PC-9 (cell line): Measurements from ENCODE around the gene TANK. TPM values are rescaled to one million over a fixed set of nuclear protein-coding genes. Genes with fewer than 3 reads are reported as not detected.

Experiments used
- BruUV-seq: library from RNA; stranded (reverse); fragments of 400-500 nt; replicated peaks from 2 replicates; lab custom pipeline; 2021; lab: Mats Ljungman, UMichigan
- CTCF ChIA-PET: fragments of 300-600 bp; sonication (Branson Sonifier 250); formaldehyde crosslinking; loops from one replicate; lab custom pipeline; 2022; ENCODE audit warnings: antibody characterized with exemption; lab: Charles Lee
- POLR2A ChIA-PET: fragments of 300-600 bp; sonication (Branson Sonifier 250); formaldehyde crosslinking; loops from one replicate; lab custom pipeline; 2022; ENCODE audit warnings: antibody characterized with exemption; ENCODE audit not compliant: unreplicated experiment; lab: Charles Lee
- DNase-seq, 2 experiments: peaks; one replicate each; pipeline versions ENCODE4 v3.0.0 to v3.0.0-alpha.2; 2015 to 2022; ENCODE audit warnings: mixed read lengths in 1 of 2
- H2AFZ ChIP-seq: fragments of 200-600 bp; sonication (generic); 2 replicates; pipeline ENCODE4 v1.8.1; 2017; ENCODE audit warnings: antibody characterized with exemption
- H3F3A ChIP-seq: fragments of 200-600 bp; sonication (generic); 2 replicates; pipeline ENCODE4 v1.8.1; 2017; ENCODE audit warnings: antibody characterized with exemption, mild to moderate bottlenecking, low read depth; ENCODE audit not compliant: insufficient read depth
- H3K27ac ChIP-seq: fragments of 200-600 bp; sonication (generic); 2 replicates; pipeline ENCODE4 v1.6.1; 2016; ENCODE audit warnings: mixed run types
- H3K27me3 ChIP-seq: fragments of 200-600 bp; sonication (generic); 2 replicates; pipeline ENCODE4 v1.6.1; 2016; ENCODE audit warnings: low read depth, mixed run types; ENCODE audit not compliant: insufficient read depth
- H3K36me3 ChIP-seq: fragments of 200-600 bp; sonication (generic); 2 replicates; pipeline ENCODE4 v1.6.1; 2016; ENCODE audit warnings: low read depth, mixed run types
- H3K4me1 ChIP-seq: fragments of 200-600 bp; sonication (generic); replicated peaks from 2 replicates; pipeline ENCODE4 v1.6.1; 2016; ENCODE audit warnings: mixed run types; ENCODE audit not compliant: insufficient read depth
- H3K4me2 ChIP-seq: fragments of 200-600 bp; sonication (generic); 2 replicates; pipeline ENCODE4 v1.6.1; 2017; ENCODE audit warnings: mixed run types
- H3K4me3 ChIP-seq: fragments of 200-600 bp; sonication (generic); 2 replicates; pipeline ENCODE4 v1.6.1; 2016; ENCODE audit warnings: mixed run types
- H3K79me2 ChIP-seq: fragments of 200-600 bp; sonication (generic); 2 replicates; pipeline ENCODE4 v1.6.1; 2017; ENCODE audit warnings: low read depth, mixed run types
- H3K9me2 ChIP-seq: fragments of 200-600 bp; sonication (generic); 2 replicates; pipeline ENCODE4 v1.8.1; 2017; ENCODE audit warnings: mild to moderate bottlenecking; ENCODE audit not compliant: insufficient read depth
- H3K9me3 ChIP-seq: fragments of 200-600 bp; sonication (generic); 2 replicates; pipeline ENCODE4 v1.8.1; 2016; ENCODE audit warnings: low read depth; ENCODE audit not compliant: insufficient read depth
- H4K20me1 ChIP-seq: fragments of 200-600 bp; sonication (generic); 2 replicates; pipeline ENCODE4 v1.8.1; 2017; ENCODE audit not compliant: insufficient read depth
- EZH2 ChIP-seq: fragments of 200-600 bp; sonication (generic); IDR thresholded peaks from 2 replicates; pipeline ENCODE4 v1.8.0; 2017; ENCODE audit warnings: antibody characterized with exemption, low read depth
- intact Hi-C: fragments of 100-400 bp; cut with micrococcal nuclease; formaldehyde crosslinking; loops from one replicate; pipeline ENCODE4 v1.10.0; 2022; ENCODE audit not compliant: unreplicated experiment
- total RNA-seq: library from RNA; stranded (reverse); gene quantifications from 2 replicates; pipeline ENCODE4 v1.2.3, GENCODE V29; 2021
- TF ChIP-seq, protein P1 (sequence below): fragments of 200-600 bp; sonication (generic); conservative IDR thresholded peaks from 2 replicates; pipeline ENCODE4 v1.6.1; 2017; ENCODE audit warnings: mixed run types, antibody characterized with exemption, mild to moderate bottlenecking, moderate library complexity

Gene TANK
- total RNA-seq, 1 experiment from 2014 or later = 46.1 TPM

DNA sequence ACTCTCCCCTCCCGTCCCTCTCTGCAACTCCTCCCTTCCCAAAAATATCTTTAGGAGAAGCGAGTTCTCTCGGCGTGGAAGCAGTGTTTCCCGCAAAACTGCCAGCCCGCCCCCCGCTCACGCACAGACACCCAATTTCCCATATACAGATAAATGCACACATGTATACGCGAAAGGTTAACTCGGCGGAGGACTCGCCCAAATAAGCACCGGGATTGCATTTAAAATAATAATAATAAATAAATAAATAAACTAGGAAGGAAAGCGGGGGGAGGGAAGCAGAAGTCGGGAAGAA lies 78.0 kb downstream of the TANK start:
- Histone ChIP-seq H3K9me3 (no peaks in the 10 kb centered on the region), H3K36me3 (no peaks in the 10 kb centered on the region), H4K20me1 (no peaks in the 10 kb centered on the region), H3K4me2 (no peak overlapping the region), H3K79me2 (0 out of 2 replicates have a peak, but pooled peaks cover under 1% of the 10 kb centered on the region), H3K27me3 (no peaks in the 10 kb centered on the region), H3F3A (no peaks in the 10 kb centered on the region), H3K4me1 (0 out of 2 replicates have a peak, but pooled peaks cover 1% of the 10 kb centered on the region), H3K4me3 (no peak overlapping the region), H3K9me2 (no peaks in the 10 kb centered on the region), H2AFZ (no peak overlapping the region), H3K27ac (no peak overlapping the region)
- CTCF ChIA-PET = no interaction called here
- no TSS peak for BruUV-seq
- no peak for TF ChIP-seq EZH2
- TF ChIP-seq, protein P1, sequence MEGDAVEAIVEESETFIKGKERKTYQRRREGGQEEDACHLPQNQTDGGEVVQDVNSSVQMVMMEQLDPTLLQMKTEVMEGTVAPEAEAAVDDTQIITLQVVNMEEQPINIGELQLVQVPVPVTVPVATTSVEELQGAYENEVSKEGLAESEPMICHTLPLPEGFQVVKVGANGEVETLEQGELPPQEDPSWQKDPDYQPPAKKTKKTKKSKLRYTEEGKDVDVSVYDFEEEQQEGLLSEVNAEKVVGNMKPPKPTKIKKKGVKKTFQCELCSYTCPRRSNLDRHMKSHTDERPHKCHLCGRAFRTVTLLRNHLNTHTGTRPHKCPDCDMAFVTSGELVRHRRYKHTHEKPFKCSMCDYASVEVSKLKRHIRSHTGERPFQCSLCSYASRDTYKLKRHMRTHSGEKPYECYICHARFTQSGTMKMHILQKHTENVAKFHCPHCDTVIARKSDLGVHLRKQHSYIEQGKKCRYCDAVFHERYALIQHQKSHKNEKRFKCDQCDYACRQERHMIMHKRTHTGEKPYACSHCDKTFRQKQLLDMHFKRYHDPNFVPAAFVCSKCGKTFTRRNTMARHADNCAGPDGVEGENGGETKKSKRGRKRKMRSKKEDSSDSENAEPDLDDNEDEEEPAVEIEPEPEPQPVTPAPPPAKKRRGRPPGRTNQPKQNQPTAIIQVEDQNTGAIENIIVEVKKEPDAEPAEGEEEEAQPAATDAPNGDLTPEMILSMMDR = no peak
- intact Hi-C loops = no loop called here
- POLR2A ChIA-PET = no interaction called here
- DNase-seq = no peak

DNA sequence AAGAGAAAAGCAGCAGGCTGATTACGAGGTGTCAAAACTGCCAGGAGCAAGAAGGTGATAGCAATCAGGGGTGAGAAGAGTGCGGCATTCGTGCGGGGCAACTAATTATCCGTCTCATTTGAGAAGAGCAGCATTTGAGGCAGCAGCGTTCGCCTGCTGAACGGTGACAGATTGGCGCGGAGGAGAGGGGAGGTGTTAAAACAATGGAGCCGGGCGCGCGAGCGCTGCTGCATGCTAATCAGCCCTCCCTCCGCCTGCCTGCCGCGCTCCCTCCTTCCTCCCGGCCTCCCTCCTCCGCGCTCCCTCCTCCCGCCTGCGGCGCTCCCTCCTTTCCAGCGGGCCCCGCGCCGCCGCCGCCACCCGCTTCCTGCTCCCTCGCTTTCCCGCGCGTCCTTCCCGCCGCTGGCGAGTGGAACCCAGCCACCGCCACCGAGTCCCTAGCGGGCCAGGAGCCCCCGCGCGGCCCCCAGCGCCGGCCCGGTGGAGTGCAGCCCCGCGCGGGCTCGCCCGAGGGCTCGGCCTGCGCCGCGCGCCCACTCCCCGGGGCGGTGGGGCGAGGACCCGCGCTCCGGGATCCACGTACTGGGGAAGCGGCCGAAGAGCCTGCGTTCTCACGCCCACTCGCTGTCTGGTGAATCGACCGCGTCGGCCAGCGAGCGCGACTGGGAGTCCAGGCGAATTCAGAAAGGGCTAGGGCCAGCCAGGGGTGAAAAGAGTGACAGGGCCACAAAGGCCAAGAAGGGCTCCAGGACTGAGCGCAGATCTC lies 78.5 kb downstream of the TANK start:
- TF ChIP-seq EZH2 = no peak
- TF ChIP-seq, protein P1 = no peak
- Histone ChIP-seq H3K4me1 (0 out of 2 replicates have a peak, but pooled peaks cover 6% of the 10 kb centered on the region), H3K4me2 (no peak overlapping the region), H3K27ac (no peak overlapping the region), H3K9me3 (no peaks in the 10 kb centered on the region), H3K9me2 (no peaks in the 10 kb centered on the region), H3K27me3 (no peaks in the 10 kb centered on the region), H3F3A (no peaks in the 10 kb centered on the region), H3K79me2 (peaks cover 5% of the 10 kb centered on the region; the same call in 1 of the 2 replicates), H3K36me3 (no peaks in the 10 kb centered on the region), H3K4me3 (no peak overlapping the region), H2AFZ (no peak overlapping the region), H4K20me1 (no peaks in the 10 kb centered on the region)
- no peak for DNase-seq
- ChIA-PET POLR2A (no interaction called here), CTCF (no interaction called here)
- BruUV-seq = no TSS peak
- intact Hi-C loops = no loop called here

DNA sequence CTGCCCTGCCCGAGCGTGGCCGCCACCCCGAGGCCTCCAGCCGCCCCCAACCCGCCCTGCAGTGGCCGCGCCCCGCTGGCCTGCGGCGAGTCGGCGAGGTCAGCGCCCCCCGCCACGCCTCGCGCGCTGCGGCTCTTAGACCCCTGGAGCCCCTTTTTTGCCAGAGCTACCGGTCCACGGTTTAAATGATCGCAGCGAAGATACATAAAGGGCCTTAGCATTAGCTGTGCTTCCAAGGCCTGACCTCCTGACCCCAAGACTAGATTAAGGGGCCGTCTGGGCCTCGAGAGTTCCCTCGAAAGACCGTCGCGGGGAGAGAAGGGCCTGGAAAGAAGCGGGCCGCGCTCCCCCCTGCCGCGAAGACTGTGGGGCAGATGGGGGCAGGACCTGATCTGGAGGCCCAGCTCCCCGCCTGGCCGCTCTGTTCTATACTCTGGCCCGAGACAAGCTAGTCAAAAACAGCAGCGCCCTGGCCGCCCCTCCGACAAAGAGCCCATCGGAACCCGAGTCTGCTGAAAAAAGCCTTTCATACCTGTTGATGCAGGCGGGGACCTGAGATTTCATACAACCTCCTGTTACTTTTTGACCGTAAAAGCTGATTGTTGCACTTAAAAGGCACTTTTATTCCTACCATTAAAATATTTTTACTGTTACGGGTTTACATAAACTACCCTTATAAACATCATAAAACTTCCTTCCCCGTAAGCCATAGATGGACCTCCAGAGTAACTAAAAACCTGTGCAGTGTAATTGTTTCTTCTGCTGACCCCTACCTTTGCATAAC lies 79.3 kb downstream of the TANK start:
- H3F3A ChIP-seq = no peaks in the 10 kb centered on the region
- no peak overlapping the region for H3K4me2 ChIP-seq
- BruUV-seq = no TSS peak
- TF ChIP-seq EZH2 = no peak
- TF ChIP-seq, protein P1 = no peak
- no peaks in the 10 kb centered on the region for H3K9me2 ChIP-seq
- no peak overlapping the region for H3K27ac ChIP-seq
- H3K27me3 ChIP-seq = no peaks in the 10 kb centered on the region
- peaks cover 5% of the 10 kb centered on the region; the same call in 1 of the 2 replicates for H3K79me2 ChIP-seq
- H2AFZ ChIP-seq = no peak overlapping the region
- no peaks in the 10 kb centered on the region for H3K36me3 ChIP-seq
- H3K4me1 ChIP-seq = 0 out of 2 replicates have a peak, but pooled peaks cover 6% of the 10 kb centered on the region
- ChIA-PET POLR2A (no interaction called here), CTCF (no interaction called here)
- no peak for DNase-seq
- intact Hi-C loops = no loop called here
- no peak overlapping the region for H3K4me3 ChIP-seq
- no peaks in the 10 kb centered on the region for H3K9me3 ChIP-seq
- no peaks in the 10 kb centered on the region for H4K20me1 ChIP-seq
